ENCODE results near the gene STIP1.
"Not testable (repeated sequence)": the region's sequence is repeated elsewhere in the genome, so short reads cannot be mapped to it uniquely, and the experiment has no call there.

Gene STIP1

DNA sequence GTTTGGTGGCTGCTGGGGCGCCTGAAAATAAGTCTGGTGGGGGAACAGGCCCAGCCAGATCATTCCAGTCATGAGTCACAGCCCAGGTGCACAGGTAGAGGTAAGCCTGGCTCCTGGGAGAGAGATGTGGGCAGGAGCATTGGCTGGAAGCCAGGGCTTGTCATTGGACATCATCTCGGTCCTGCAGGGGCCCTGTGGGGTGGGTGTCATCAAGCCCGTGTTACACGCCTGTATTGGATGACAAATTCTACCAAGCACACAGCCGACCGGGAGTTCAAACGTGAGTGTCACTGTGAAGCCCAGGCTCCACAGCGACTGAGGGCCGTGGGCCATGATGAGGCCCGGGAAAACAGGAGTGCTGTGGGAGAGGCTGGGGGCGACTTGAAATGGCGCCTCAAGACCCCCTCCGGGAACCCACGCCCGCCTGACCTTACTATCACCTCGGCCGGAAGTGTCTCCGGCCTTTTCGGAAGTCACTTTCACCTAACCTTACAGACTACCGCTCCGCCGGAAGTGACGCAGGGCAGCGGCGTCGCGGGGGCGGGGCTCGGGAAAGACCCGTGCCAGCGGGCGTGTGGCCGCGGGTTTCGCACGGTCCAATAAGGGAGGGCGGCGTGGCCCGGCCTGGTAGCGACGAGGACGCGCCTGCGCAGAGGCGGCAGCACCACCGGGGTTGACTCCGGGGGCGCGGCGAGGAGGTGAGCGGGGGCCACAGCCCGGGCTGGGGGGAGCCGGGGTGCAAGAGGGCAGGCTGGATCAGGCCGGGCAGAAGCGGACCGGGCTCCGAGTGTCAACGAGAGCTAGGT lies 54.7 kb downstream of the STIP1 start, which contains the start of gene FKBP2:
Gene FKBP2 (plus strand): TSS at position 661 of the 806 bp plus-strand sequence. CDS start 1,293 bp downstream, outside the sequence.
- DNase-seq: peak; percentile 96

DNA sequence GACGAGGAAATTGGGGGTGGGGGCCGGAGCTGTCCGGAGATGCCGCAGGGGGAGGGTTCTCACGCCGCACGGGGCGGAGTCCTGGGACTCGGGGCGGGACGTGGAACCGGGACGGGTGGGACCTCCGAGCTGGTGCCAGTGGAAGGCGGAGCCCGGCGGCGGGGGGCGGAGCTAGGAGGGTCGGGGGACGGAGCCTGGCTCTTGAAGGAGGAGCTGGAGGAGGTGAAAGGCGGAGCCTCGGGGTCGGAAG lies 55.2 kb downstream of the STIP1 start:
- DNase-seq: peak; percentile 98

DNA sequence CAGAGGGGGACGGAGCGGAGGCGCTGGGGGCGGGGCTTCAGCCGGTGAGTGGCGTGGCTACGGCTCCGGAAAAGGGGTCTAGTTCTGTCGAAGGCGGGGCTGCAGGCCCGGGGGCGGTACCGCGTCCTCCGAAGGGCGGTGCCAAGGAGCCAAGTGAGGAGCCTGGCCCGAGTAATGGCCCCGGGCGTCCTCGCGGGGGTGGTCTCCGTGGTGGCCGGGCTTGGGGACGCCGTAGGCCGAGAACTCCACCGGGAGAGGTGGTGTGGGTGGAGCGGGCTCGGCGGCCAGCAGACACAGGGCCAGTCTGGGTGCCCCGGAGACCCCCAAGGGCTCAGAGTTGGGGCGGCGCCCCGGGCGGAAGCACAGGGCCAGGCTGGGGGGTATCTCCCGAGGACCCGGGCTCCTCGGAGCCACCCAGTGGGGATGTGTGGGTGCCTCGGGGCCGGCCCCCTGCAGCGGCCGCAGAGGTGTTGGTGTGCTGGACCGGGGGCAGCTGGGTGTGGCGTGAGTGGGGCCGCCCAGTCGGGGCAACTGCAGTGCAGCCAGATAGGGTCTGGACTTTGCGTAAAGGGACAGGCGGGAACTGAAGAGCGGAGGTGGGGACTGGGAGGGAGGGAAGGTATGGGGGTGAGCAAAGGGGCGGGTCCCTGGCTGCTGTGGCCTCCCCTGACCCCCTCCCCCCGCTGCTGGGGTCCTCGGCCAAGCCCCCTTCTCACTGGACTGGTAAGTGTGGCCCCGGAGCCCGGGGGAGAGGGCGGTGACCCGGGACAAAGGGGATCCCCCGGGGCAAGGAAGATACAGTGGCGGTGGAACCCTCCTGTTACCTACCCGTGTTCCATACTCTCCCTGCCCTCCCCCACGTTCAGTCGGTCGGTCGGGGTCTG lies 55.8 kb downstream of the STIP1 start:
- DNase-seq: peak; percentile 63

DNA sequence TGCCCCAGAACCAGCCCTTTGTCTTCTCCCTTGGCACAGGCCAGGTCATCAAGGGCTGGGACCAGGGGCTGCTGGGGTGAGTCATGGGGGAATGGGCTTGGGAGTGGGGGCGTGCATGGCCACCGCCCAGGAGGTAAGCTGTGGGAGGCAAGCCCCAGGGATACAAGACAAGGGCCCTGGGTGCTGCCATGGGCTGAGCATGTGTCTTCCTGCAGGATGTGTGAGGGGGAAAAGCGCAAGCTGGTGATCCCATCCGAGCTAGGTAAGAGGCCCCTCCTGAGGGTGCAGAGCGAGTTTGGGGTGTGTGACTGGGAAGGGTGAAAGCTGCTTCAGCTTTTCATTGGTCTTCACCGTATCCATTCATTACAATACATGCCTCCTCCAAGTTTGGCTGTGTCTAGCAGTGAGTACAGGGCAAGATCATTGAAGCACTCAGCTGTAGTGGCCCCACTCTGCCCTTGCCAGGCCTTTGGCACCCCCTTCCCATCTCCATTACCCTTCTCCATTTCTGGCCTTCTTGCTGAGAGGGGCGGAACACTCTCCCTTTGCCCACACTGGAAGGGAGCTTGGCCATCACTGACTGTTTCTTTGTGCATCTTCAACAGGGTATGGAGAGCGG lies 57.4 kb downstream of the STIP1 start:
- no peak for DNase-seq

DNA sequence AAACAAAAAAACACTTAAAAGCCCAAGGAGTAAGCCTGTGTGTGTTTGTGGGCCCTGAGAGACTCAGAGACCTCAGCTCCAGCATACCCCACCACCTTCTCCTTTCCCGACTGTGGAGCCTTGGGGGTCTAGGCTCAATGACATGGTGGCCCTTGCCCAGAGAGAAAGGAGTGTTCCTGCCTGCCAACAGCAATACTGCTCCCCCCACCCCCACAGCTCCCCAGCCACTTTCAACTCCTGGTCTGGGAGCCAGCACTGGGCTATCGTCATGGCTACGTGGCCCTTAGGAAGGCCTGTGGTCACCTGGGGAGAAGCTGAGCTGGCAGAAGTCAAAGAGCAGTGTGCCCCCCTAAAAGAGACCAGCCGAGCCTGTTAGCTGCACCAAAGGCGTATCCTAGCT lies 58.1 kb downstream of the STIP1 start:
- DNase-seq: no peak

DNA sequence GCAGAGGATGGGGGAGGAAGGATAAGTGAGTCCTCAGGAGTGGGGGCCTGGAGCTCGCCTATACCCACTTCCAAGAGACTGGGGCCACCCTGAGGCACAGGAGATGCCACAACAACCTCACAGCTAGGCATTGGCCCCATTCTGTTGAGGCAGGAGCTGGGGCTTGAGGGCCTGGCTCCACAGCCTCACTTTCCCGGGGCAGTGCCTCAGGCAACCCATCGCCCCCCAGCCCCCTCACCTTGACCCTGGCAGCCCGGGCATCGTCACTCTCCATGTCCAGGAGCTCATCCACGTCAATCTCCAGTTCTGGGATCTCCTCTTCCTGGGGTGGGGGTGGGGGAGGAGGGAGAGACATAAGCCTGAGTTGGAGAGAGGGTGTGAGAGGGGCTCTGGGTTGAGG lies 59.0 kb downstream of the STIP1 start:
- no peak for DNase-seq

DNA sequence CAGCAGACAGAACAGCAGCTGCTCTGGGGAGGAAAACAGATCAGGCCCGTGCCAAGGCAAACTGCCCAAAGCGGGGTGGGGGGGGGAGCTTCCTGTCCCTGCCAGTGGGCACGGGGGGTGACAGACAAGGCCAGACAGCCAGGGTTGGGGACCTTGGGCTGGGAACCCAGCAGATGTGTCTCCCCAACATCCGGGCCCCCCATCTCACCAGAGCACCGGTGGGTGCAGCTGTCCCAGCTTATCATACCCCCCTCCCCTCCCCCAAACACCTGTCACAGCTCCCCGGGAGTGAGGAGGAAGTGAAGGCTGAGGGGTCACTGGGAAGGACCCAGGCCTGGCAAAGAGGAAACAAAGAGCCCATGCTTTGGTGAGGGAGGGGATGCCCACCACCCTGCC lies 59.4 kb downstream of the STIP1 start:
- no peak for DNase-seq

DNA sequence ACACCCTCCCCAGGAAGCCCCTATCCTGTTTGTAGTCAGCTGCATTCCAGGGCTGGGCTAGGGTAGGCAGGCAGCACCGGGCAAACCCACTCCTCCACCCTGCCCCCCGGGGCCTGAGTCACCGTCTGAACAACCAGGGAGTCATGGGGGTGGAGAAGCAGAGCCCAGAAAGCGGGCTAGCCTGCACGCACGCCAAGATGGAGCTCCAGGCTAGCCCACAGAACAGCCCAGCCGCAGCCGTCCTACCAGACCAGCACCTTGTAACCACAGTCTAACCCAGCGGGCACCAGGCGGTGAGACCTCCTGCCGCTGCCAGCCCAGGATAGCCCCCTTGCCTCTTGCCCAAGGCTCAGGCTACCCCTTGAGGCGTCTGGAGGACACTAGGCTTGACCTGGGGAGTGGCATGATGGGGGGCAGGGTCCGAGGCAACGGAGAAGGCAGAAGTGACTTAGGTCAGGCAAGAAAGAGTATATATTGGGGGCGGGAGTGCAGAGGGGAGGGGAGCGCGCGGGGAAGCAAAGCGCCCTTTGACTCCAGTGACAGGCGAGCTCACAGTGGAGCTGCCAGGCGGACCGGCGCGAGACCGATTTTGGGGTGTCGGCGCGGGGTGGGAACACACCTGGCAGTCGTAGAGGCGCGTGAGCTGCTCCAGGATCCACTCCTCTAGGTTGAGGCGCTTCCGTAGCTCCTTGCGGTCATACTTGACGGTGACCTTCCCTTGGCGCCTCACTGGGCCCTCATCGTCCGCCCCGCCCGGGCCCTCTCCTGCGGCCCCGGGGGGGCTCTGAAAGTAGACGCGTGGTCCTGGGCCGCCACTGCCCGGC lies 60.0 kb downstream of the STIP1 start:
- peak; percentile 42 for DNase-seq

DNA sequence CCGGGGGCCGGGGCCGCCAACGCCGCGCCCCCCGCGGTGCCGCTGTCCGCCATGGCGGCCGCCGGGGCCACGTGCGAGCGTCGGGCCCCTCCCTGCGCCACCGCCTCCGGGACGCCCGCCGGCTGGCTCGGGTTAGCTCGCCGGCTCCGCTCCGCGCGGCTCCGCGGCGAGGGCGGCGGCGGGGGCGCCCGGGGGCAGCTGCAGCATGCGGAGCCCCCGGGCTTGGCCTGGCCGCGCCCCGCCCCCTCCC lies 60.6 kb downstream of the STIP1 start:
- DNase-seq: not testable (repeated sequence)

DNA sequence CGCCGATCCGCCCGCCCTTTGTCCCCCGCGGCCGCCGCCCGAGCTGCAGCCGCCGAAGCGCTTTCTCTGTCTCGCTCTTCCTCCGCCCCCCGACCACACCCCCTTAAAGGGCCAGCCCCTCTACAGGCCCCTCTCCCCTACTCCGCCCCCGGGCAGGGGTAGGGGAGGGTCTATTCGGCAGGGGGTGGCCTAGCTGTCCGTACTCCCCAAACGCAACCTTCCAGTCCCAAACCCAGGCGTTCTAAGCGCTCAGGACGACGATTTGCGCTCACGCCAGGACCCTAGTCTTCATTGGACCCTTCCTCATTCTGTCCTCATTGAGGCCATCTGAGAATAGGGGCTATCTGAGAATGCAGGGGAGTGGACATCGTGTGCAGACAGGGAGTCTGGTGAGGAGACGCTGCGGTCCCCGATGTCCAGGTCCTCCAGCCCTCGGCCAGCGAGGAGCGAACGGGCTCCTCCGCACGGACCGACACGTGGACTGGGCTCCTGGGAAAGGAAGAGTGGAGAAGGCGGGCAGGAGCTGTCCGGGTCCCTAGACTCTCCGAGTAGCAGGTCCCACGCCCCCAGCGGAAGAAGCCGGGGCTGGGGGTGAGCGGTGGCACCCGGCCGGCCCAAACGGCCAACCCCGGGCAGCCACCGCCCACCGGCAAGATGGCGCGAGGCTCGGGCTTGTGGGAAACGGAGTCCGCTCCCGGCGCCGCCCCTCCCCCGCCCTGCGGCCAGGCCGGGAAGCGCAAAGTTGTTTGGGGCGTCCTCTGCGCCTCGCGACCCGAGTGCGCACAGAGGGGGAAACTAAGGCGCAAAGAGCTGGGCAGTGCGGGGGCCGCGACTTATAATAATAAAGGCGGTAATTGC lies 61.1 kb downstream of the STIP1 start, which contains the start of gene PPP1R14B:
Gene PPP1R14B (minus strand): TSS at position 73 of the 858 bp plus-strand sequence. CDS start 270 bp downstream, outside the sequence.
- DNase-seq: peak; percentile 91

DNA sequence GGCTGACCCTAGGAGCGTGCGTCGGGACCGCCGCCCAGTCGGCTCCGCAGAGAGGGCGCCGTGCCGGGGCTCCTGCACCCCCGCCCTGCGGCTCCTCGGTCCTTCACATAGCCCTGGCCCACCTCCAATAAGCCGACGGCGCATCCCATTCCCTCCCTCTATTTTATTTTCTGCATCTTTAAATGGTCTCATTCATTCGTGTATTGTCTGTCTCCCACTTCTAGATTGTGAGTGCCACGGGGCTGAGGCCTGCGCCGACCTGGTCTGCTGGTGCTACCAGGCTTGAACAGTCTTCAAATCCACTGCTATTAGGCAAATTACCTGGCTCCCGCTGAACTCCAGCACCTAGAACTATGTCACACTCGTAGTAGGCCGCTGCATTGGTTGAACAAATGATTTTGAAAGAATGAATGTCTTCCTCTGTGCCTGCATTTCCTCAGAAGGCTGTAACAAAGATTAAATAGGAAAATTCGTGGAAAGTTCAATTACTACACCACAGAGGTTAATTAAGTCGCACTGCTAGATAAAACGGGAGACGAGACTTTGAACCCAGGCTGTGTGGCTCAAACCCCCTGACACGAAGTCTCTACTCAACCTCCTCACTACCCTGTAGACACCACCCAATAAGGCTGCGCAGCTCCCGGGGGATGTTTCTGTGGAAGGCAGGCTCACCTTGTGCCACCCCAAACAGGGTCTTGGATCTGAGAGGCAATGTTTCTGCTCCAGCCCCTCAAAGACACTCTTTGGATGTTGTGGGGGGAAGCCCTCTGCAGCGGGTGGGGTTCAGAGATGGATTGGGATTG lies 62.0 kb downstream of the STIP1 start:
- DNase-seq: peak; percentile 47

DNA sequence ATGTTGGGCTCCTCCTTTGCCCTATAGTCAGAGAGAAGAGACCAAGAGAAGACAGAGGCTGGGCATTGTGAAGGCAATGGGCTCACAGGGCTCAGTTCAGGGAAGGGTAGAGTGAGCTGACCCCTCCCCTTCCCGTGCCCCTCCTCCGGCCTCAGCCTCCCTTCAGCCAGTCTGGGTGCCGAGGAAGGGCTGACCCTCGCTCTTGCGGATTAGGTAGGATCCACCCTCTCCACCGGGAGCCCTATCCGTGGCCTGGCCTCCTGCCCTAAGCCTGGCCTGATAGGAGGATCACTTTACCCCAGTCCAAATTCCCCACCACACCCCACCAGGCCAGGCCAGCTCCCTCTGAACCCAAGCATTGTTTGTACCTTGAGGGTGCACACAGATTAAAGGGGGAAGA lies 62.6 kb downstream of the STIP1 start:
- peak; percentile 29 for DNase-seq

DNA sequence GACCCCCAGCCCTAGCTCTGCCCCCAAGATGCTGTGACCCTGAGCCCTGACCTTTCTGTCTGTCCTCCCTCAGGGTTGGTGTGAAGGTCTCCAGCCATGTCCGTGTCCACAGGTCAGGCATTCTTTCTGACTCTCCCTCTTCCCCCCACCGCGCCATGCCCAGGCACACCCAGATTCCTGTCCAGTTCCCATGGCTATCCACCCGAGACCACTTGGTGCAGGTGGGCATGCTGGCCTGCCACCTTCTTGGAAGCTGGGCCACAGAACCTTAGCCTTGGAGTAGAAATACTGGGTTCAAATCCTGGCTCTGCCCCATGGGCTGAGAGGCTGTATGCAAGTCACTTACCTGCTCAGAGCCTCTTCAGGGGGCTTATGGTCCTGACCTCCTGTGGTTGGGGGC lies 63.1 kb downstream of the STIP1 start:
- DNase-seq: no peak

DNA sequence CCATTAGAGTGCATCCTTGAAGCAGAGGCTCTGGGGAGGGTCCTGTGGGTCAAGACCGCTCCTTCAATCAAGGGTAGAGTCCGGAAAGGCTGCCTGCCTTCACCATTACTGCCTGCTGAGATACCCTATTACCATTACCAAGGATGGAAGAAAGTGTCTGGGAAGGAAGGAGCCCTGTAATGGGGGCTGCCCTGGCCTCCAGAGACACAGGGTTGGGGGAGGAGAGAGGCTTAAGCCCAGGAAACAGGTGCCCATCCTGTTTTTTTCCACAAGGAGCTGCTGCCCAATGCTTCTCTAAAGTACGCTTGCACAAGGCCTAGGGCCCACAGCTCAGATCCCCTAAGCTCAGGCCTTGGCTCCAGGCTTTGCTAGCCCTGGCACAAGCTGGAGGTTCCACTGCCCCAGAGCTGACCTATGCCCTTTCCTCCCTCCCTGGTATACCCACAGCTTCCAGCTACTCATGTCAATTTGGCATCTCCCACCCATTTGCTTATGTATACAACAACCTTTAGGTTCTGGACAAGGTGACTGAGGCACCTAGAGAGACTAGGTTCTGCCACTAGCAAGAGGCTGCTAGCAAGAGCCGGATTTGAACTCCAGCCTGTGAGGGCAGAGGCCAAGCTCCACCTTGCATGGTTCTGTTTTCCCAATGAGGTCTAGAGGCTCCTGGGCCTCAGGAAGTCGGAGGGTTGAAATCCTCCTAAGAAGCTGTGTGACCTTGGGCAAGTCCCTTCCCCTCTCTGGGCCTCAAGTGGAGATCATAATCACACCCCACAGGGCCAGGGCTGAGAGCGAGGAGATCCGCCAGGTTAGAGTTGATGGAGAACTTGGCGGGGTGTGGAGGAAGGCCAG lies 63.8 kb downstream of the STIP1 start:
- DNase-seq: peak; percentile 48

DNA sequence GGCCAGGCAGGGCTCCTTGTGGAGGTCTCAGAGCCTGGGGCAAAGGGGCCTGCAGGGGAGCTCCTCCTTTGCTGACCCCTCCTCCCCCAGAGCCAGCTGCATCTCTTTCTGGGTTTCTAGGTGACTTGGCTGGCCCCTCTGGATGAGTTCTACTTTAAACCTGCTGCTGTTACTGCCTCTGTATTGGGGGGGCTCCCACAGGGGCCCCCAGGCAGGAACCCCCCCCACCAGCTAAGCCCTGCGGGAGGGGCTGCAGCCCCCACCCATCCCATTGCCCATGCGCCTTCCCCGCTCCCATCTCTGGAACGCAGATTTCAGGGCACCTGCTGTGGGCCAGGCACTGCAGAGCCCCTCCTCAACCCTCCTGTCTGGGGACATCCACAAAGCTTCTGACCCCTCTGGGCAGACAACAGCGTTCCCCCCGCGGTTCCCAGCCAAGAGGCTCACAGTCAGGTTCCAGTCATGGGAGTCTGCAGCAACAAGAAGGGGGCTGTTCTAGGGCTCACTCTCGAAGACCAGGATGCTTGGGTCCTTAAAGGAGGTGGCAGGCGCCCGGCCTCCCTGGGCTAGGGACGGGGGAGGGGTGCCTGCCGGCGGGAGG lies 64.5 kb downstream of the STIP1 start:
- no peak for DNase-seq

DNA sequence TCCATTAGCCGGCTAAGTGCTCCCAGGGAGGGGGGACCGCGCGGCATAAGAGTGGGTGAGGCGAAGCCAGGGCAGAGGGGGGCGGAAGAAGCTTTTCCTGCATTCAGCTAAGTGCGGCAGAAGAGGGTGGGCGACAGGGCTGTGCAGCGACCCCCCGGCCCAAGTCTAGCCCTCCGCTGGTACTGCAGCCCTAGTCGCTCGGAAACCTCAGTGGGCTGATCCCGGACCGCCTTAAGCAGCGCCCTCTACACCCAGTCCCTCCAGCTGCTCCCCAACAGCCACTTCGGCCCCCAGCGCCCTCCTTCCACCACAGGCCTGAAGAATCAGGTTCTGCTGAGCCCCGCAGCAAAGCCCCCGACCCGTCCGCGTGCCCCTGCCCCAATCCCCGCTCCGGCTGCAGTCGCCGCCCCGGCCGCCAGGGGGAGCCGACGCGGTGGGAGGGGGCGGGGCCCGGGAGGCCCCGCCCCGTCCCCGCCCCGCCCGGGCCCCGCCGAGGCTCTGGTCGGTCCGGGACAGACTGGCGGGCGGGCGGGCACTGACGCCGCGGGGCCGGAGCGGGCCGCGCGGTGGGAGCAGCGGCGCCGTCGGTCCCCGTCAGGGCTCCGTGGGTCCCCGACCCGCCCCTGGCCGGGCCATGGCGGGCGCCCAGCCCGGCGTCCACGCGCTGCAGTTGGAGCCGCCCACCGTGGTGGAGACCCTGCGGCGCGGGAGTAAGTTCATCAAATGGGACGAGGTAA lies 65.2 kb downstream of the STIP1 start, which contains the start of gene PLCB3:
Gene PLCB3 (plus strand): TSS at position 515 of the 737 bp plus-strand sequence. CDS start 120 bp downstream, at position 635.
- peak; percentile 75 for DNase-seq

DNA sequence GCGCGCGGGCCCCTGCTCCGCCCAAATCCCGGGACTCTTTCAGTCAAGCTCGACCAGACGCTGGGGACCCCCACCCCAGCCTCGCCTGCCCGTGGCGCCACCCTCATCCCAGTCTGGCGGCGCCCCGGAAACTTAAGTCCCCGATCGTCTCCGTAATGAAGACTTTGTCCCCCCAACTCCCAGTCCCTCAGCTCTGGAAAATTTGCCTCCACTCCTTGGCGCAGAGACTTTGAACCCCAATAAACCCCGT lies 65.7 kb downstream of the STIP1 start:
- no peak for DNase-seq

DNA sequence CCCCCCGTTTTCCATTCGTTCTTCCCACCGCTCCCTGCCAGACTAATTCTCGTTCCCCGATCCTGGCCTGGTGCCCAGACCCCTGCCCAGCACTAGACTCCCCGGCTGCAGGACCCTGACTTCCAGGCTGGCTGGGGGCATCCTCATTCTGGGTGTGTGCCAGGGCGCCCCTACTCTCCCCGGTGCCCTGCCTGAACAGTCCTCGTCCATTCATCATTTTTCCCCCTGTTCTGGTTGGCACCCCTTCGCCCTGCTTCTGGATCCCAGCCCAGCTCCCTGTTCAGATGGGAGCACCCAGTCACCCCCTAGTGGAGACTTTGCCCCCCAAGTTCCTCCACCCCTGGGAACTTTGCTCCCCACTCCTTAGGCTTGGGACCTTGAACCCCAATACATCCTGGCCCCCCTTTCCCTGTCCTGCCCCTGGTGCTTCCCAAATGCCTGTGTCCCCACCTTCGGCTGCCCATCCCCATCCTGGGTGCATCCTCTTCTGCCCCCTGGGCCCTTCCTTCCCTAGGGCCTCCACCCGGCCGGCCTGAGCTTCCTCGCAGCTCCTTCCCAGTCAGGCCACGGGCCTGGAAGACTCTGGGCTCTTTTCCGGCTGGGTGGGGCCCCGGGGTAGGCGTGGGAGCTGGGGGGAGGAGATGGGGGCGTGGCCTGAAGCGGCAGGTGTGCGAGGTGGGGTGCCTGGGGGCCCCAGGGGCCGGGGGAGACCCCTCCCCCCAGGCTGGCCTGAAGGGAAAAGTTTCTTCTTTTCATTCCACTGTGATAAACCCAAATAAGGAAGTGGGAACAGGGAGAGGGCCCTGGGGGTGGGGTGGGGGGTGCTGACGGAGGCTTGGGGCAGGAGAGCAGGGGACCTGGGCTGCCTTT lies 66.3 kb downstream of the STIP1 start:
- DNase-seq: peak; percentile 28

Data from NCI-H82 (cell line).